ENCODE data around the gene UCK1. TPM values are rescaled to one million over a fixed set of nuclear protein-coding genes. Genes with fewer than 3 reads are reported as not detected.

Gene UCK1
- total RNA-seq, 3 donors from 2014 or later (not counting 1 experiment from before 2014, with no cell fraction given) = 29.9 to 35.2 (median 30.2) TPM

GRCh38 chr9:131473891-131474290 lies 57.2 kb downstream of the UCK1 start:
- WGBS (ENCODE audit: insufficient coverage) = 95% methylated on average over 10 of the region's 10 CpGs
- Histone ChIP-seq H3K4me3 (ENCODE audit: low read length) (no peak overlapping the region), H3K36me3 (ENCODE audit: control insufficient read depth, insufficient read depth, low read length) (peaks cover 93% of the 10 kb centered on the region), H3K27ac (ENCODE audit: low read length) (no peak overlapping the region), H3K27me3 (ENCODE audit: control insufficient read depth, insufficient read depth, low read length) (no peaks in the 10 kb centered on the region), H3K9me3 (ENCODE audit: control insufficient read depth, insufficient read depth, low read length) (no peaks in the 10 kb centered on the region), H3K4me1 (ENCODE audit: control insufficient read depth, insufficient read depth, low read length) (no peaks in the 10 kb centered on the region)
- H3K4me1 Mint-ChIP-seq = peaks cover 10 to 20% of the 10 kb centered on the region in 2 donors
- no peak for TF ChIP-seq CTCF (IDR thresholded peaks at IDR 0.05)
- peaks cover 11% of the 10 kb centered on the region for H3K36me3 Mint-ChIP-seq
- intact Hi-C loops (cut with micrococcal nuclease) = no loop called here
- no peak for DNase-seq
- ATAC-seq = no peak
- H3K27me3 Mint-ChIP-seq (ENCODE audit: low read depth in 2 of 2) = no peaks in the 10 kb centered on the region
- peak overlapping the region in 1 of 2 donors; percentile 73 for H3K27ac Mint-ChIP-seq
- no peak overlapping the region for H3K4me3 Mint-ChIP-seq
- no peaks in the 10 kb centered on the region for H3K9me3 Mint-ChIP-seq

Other genes starting within 250 kb of the UCK1 start
- gene PLPP7, start 241.5 kb downstream of the UCK1 start, total RNA-seq = under 1 TPM; 0.28 to 0.59 (median 0.34) TPM
- gene PRRC2B, start 137.2 kb downstream of the UCK1 start, total RNA-seq = 100 to 1,000 TPM; 249 to 275 (median 274) TPM
- gene POMT1, start 28.3 kb downstream of the UCK1 start, total RNA-seq = 10 to 100 TPM; 35.5 to 38.8 (median 36.3) TPM
- gene PRRT1B, start 14.3 kb upstream of the UCK1 start, total RNA-seq = not detected
- 100 to 1,000 TPM; 210 to 224 (median 222) TPM for gene RAPGEF1, start 208.8 kb upstream of the UCK1 start, total RNA-seq

All from natural killer cell (primary cell).